Ovary (tissue), 3 donors: Measurements from ENCODE around the gene PRKG1.

ENCODE experiments used
- EP300 ChIP-seq: sonication (generic); formaldehyde crosslinking; IDR thresholded peaks from one replicate; pipeline ENCODE4 v1.6.1; 2017; ENCODE audit warnings: antibody characterized with exemption
- TF ChIP-seq, protein P1 (sequence below), 3 donors: fragments of 450-650 bp in 2 of 3; fragments of 200-600 bp in 1 of 3; IDR thresholded peaks; one replicate each; pipeline versions ENCODE4 v1.5.1 to v1.8.0; 2016 to 2022; ENCODE audit warnings: antibody characterized with exemption in 3 of 3, mild to moderate bottlenecking in 1 of 3
- donor health status: DM: no; HTN: no; CAD: no.

DNA sequence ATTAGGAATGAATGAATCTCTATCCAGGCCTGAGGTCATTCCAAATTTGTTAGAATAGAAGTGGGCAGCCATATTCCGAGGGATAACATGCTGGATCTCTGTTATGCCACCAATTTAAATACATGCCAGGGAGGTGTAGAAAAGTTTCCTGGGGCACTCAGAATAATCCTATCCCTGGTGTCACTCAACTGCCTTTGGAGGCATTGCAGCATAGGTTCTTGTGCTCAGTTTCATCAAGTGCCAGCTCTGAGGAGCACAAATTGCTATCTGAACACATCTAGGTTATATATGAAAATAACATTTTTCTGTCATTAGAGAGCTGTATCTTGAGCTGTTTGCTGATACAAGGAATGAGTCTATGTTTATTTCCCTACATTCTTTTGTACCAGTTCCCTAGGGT is 427.8 kb downstream of the PRKG1 start:
- TF ChIP-seq, protein P1, sequence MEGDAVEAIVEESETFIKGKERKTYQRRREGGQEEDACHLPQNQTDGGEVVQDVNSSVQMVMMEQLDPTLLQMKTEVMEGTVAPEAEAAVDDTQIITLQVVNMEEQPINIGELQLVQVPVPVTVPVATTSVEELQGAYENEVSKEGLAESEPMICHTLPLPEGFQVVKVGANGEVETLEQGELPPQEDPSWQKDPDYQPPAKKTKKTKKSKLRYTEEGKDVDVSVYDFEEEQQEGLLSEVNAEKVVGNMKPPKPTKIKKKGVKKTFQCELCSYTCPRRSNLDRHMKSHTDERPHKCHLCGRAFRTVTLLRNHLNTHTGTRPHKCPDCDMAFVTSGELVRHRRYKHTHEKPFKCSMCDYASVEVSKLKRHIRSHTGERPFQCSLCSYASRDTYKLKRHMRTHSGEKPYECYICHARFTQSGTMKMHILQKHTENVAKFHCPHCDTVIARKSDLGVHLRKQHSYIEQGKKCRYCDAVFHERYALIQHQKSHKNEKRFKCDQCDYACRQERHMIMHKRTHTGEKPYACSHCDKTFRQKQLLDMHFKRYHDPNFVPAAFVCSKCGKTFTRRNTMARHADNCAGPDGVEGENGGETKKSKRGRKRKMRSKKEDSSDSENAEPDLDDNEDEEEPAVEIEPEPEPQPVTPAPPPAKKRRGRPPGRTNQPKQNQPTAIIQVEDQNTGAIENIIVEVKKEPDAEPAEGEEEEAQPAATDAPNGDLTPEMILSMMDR (IDR thresholded peaks at IDR 0.05) = no peak
- no peak for TF ChIP-seq EP300
